Hepatocyte (in vitro differentiated cells): ENCODE data around the gene SUPT3H.
"Not testable (repeated sequence)": the region's sequence is repeated elsewhere in the genome, so short reads cannot be mapped to it uniquely, and the experiment has no call there.

Experiments
- CTCF ChIP-seq: fragments of 200-600 bp; sonication (generic); IDR thresholded peaks from 2 replicates; pipeline ENCODE4 v1.5.1; 2016; ENCODE audit warnings: antibody characterized with exemption, mild to moderate bottlenecking; ENCODE audit not compliant: poor library complexity
- EZH2phosphoT487 ChIP-seq: fragments of 200-600 bp; sonication (generic); IDR thresholded peaks from one replicate; pipeline ENCODE4 v1.6.1; 2018; ENCODE audit warnings: antibody characterized with exemption, mild to moderate bottlenecking, low read depth, moderate library complexity; ENCODE audit not compliant: unreplicated experiment, severe bottlenecking

GRCh38 chr6:45067446-45067845, 310.3 kb downstream of the SUPT3H start:
- not testable (repeated sequence) for TF ChIP-seq CTCF, EZH2phosphoT487
